ENCODE measurements around the gene DAPP1.

Gene DAPP1

GRCh38 chr4:99887837-99888236 lies 71.2 kb downstream of the DAPP1 start:
- H3K27me3 ChIP-seq (ENCODE audit: control insufficient read depth in 5 of 5, insufficient read depth in 4 of 5, low read length in 5 of 5) = no peaks in the 10 kb centered on the region
- no peak overlapping the region for H3K4me3 ChIP-seq (ENCODE audit: low read depth in 1 of 5, low read length in 5 of 5)
- H3K27ac ChIP-seq (ENCODE audit: low read depth, low read length) = no peak overlapping the region
- peak overlapping the region in 1 of 5 donors; percentile 35 for H3K9ac ChIP-seq (ENCODE audit: low read length in 5 of 5)
- H3K36me3 ChIP-seq (ENCODE audit: control insufficient read depth in 5 of 5, insufficient read depth in 5 of 5, low read length in 5 of 5) = peaks cover 13 to 32% (median 27%) of the 10 kb centered on the region in 5 donors
- peaks cover 0 to 13% (median 9%) of the 10 kb centered on the region in 5 donors for H3K4me1 ChIP-seq (ENCODE audit: control insufficient read depth in 5 of 5, insufficient read depth in 5 of 5, low read length in 5 of 5)
- no peaks in the 10 kb centered on the region for H3K9me3 ChIP-seq (ENCODE audit: control insufficient read depth in 5 of 5, low read length in 5 of 5)

- Histone ChIP-seq H3K9ac (ENCODE audit: low read length in 5 of 5) (no peak overlapping the region), H3K4me3 (ENCODE audit: low read depth in 1 of 5, low read length in 5 of 5) (no peak overlapping the region), H3K4me1 (ENCODE audit: control insufficient read depth in 5 of 5, insufficient read depth in 5 of 5, low read length in 5 of 5) (peaks cover 5 to 32% (median 26%) of the 10 kb centered on the region in 5 donors), H3K36me3 (ENCODE audit: control insufficient read depth in 5 of 5, insufficient read depth in 5 of 5, low read length in 5 of 5) (peaks cover 3 to 14% (median 12%) of the 10 kb centered on the region in 5 donors), H3K27me3 (ENCODE audit: control insufficient read depth in 5 of 5, insufficient read depth in 4 of 5, low read length in 5 of 5) (no peaks in the 10 kb centered on the region), H3K27ac (ENCODE audit: low read depth, low read length) (no peak overlapping the region), H3K9me3 (ENCODE audit: control insufficient read depth in 5 of 5, low read length in 5 of 5) (no peaks in the 10 kb centered on the region)
Observed at GRCh38 chr4:99891351-99891750, 74.7 kb downstream of the DAPP1 start.

GRCh38 chr4:99893029-99893428 lies 76.4 kb downstream of the DAPP1 start:
- H3K9ac ChIP-seq (ENCODE audit: low read length in 5 of 5) = no peak overlapping the region
- H3K4me3 ChIP-seq (ENCODE audit: low read depth in 1 of 5, low read length in 5 of 5) = peak overlapping the region; percentile 95 to 100 (median 96)
- H3K27me3 ChIP-seq (ENCODE audit: control insufficient read depth in 5 of 5, insufficient read depth in 4 of 5, low read length in 5 of 5) = no peaks in the 10 kb centered on the region
- no peaks in the 10 kb centered on the region for H3K9me3 ChIP-seq (ENCODE audit: control insufficient read depth in 5 of 5, low read length in 5 of 5)
- H3K36me3 ChIP-seq (ENCODE audit: control insufficient read depth in 5 of 5, insufficient read depth in 5 of 5, low read length in 5 of 5) = peaks cover 0 to 12% (median 5%) of the 10 kb centered on the region in 5 donors
- peaks cover 5 to 26% (median 21%) of the 10 kb centered on the region in 5 donors for H3K4me1 ChIP-seq (ENCODE audit: control insufficient read depth in 5 of 5, insufficient read depth in 5 of 5, low read length in 5 of 5)
- peak overlapping the region; percentile 84 for H3K27ac ChIP-seq (ENCODE audit: low read depth, low read length)

- H3K9ac ChIP-seq (ENCODE audit: low read length in 5 of 5) = peak overlapping the region; percentile 58 to 96 (median 93)
- no peaks in the 10 kb centered on the region for H3K9me3 ChIP-seq (ENCODE audit: control insufficient read depth in 5 of 5, low read length in 5 of 5)
- H3K36me3 ChIP-seq (ENCODE audit: control insufficient read depth in 5 of 5, insufficient read depth in 5 of 5, low read length in 5 of 5) = peaks cover 0 to 13% (median 9%) of the 10 kb centered on the region in 5 donors
- peak overlapping the region; percentile 95 to 100 (median 96) for H3K4me3 ChIP-seq (ENCODE audit: low read depth in 1 of 5, low read length in 5 of 5)
- H3K27me3 ChIP-seq (ENCODE audit: control insufficient read depth in 5 of 5, insufficient read depth in 4 of 5, low read length in 5 of 5) = no peaks in the 10 kb centered on the region
- peaks cover 5 to 23% (median 21%) of the 10 kb centered on the region in 5 donors for H3K4me1 ChIP-seq (ENCODE audit: control insufficient read depth in 5 of 5, insufficient read depth in 5 of 5, low read length in 5 of 5)
- peak overlapping the region; percentile 84 for H3K27ac ChIP-seq (ENCODE audit: low read depth, low read length)
Observed at GRCh38 chr4:99893839-99894160, 77.2 kb downstream of the DAPP1 start.

GRCh38 chr4:99894161-99894997 lies 77.8 kb downstream of the DAPP1 start, which contains the start of gene LAMTOR3:
TSS of gene LAMTOR3 (minus strand) at chr4:99894427. CDS start at chr4:99893963, 464 bp downstream.
- Histone ChIP-seq H3K9ac (ENCODE audit: low read length in 5 of 5) (peak within 1 kb of the TSS; percentile 58 to 96 (median 93)), H3K4me3 (ENCODE audit: low read depth in 1 of 5, low read length in 5 of 5) (peak within 1 kb of the TSS; percentile 95 to 100 (median 96)), H3K36me3 (ENCODE audit: control insufficient read depth in 5 of 5, insufficient read depth in 5 of 5, low read length in 5 of 5) (peaks cover 0 to 14% (median 4%) of the 10 kb centered on the region in 5 donors), H3K4me1 (ENCODE audit: control insufficient read depth in 5 of 5, insufficient read depth in 5 of 5, low read length in 5 of 5) (peaks cover 5 to 23% (median 21%) of the 10 kb centered on the region in 5 donors), H3K27ac (ENCODE audit: low read depth, low read length) (peak within 1 kb of the TSS; percentile 84), H3K9me3 (ENCODE audit: control insufficient read depth in 5 of 5, low read length in 5 of 5) (no peaks in the 10 kb centered on the region), H3K27me3 (ENCODE audit: control insufficient read depth in 5 of 5, insufficient read depth in 4 of 5, low read length in 5 of 5) (no peaks in the 10 kb centered on the region)

GRCh38 chr4:99894998-99895397 lies 78.4 kb downstream of the DAPP1 start:
- Histone ChIP-seq H3K9me3 (ENCODE audit: control insufficient read depth in 5 of 5, low read length in 5 of 5) (no peaks in the 10 kb centered on the region), H3K4me1 (ENCODE audit: control insufficient read depth in 5 of 5, insufficient read depth in 5 of 5, low read length in 5 of 5) (peaks cover 5 to 23% (median 21%) of the 10 kb centered on the region in 5 donors), H3K27ac (ENCODE audit: low read depth, low read length) (peak overlapping the region; percentile 55), H3K4me3 (ENCODE audit: low read depth in 1 of 5, low read length in 5 of 5) (peak overlapping the region; percentile 74 to 98 (median 89)), H3K27me3 (ENCODE audit: control insufficient read depth in 5 of 5, insufficient read depth in 4 of 5, low read length in 5 of 5) (no peaks in the 10 kb centered on the region), H3K36me3 (ENCODE audit: control insufficient read depth in 5 of 5, insufficient read depth in 5 of 5, low read length in 5 of 5) (peaks cover 0 to 11% (median 3%) of the 10 kb centered on the region in 5 donors), H3K9ac (ENCODE audit: low read length in 5 of 5) (peak overlapping the region in 3 of 5 donors; percentile 58 to 79 (median 60))

- Histone ChIP-seq H3K9ac (ENCODE audit: low read length in 5 of 5) (no peak overlapping the region), H3K36me3 (ENCODE audit: control insufficient read depth in 5 of 5, insufficient read depth in 5 of 5, low read length in 5 of 5) (peaks cover 8 to 18% (median 12%) of the 10 kb centered on the region in 5 donors), H3K27me3 (ENCODE audit: control insufficient read depth in 5 of 5, insufficient read depth in 4 of 5, low read length in 5 of 5) (no peaks in the 10 kb centered on the region), H3K9me3 (ENCODE audit: control insufficient read depth in 5 of 5, low read length in 5 of 5) (peaks cover 0 to 6% (median 0%) of the 10 kb centered on the region in 5 donors), H3K27ac (ENCODE audit: low read depth, low read length) (no peak overlapping the region), H3K4me1 (ENCODE audit: control insufficient read depth in 5 of 5, insufficient read depth in 5 of 5, low read length in 5 of 5) (no peaks in the 10 kb centered on the region), H3K4me3 (ENCODE audit: low read depth in 1 of 5, low read length in 5 of 5) (no peak overlapping the region)
Observed at GRCh38 chr4:99915449-99915848, 98.8 kb downstream of the DAPP1 start.

- Histone ChIP-seq H3K4me1 (ENCODE audit: control insufficient read depth in 5 of 5, insufficient read depth in 5 of 5, low read length in 5 of 5) (peaks cover 0 to 4% (median 0%) of the 10 kb centered on the region in 5 donors), H3K27ac (ENCODE audit: low read depth, low read length) (no peak overlapping the region), H3K9me3 (ENCODE audit: control insufficient read depth in 5 of 5, low read length in 5 of 5) (peaks cover 0 to 6% (median 0%) of the 10 kb centered on the region in 5 donors), H3K27me3 (ENCODE audit: control insufficient read depth in 5 of 5, insufficient read depth in 4 of 5, low read length in 5 of 5) (no peaks in the 10 kb centered on the region), H3K36me3 (ENCODE audit: control insufficient read depth in 5 of 5, insufficient read depth in 5 of 5, low read length in 5 of 5) (peaks cover 11 to 19% (median 16%) of the 10 kb centered on the region in 5 donors), H3K9ac (ENCODE audit: low read length in 5 of 5) (no peak overlapping the region), H3K4me3 (ENCODE audit: low read depth in 1 of 5, low read length in 5 of 5) (no peak overlapping the region)
Observed at GRCh38 chr4:99917575-99917974, 100.9 kb downstream of the DAPP1 start.

- H3K36me3 ChIP-seq (ENCODE audit: control insufficient read depth in 5 of 5, insufficient read depth in 5 of 5, low read length in 5 of 5) = peaks cover 11 to 28% (median 20%) of the 10 kb centered on the region in 5 donors
- H3K27me3 ChIP-seq (ENCODE audit: control insufficient read depth in 5 of 5, insufficient read depth in 4 of 5, low read length in 5 of 5) = no peaks in the 10 kb centered on the region
- no peak overlapping the region for H3K27ac ChIP-seq (ENCODE audit: low read depth, low read length)
- H3K4me3 ChIP-seq (ENCODE audit: low read depth in 1 of 5, low read length in 5 of 5) = no peak overlapping the region
- H3K4me1 ChIP-seq (ENCODE audit: control insufficient read depth in 5 of 5, insufficient read depth in 5 of 5, low read length in 5 of 5) = peaks cover 0 to 4% (median 0%) of the 10 kb centered on the region in 5 donors
- no peak overlapping the region for H3K9ac ChIP-seq (ENCODE audit: low read length in 5 of 5)
- H3K9me3 ChIP-seq (ENCODE audit: control insufficient read depth in 5 of 5, low read length in 5 of 5) = peaks cover 0 to 6% (median 0%) of the 10 kb centered on the region in 5 donors
Observed at GRCh38 chr4:99918656-99919055, 102.0 kb downstream of the DAPP1 start.

Measured in subcutaneous abdominal adipose tissue (tissue), 5 donors.